ENCODE data around the gene RAPGEF5. TPM values are rescaled to one million over a fixed set of nuclear protein-coding genes. Genes with fewer than 3 reads are reported as not detected.

The RAPGEF5 gene
- polyA plus RNA-seq, 1 of the 3 experiments (the other 2 are of a cell fraction): 1.2 TPM

DNA sequence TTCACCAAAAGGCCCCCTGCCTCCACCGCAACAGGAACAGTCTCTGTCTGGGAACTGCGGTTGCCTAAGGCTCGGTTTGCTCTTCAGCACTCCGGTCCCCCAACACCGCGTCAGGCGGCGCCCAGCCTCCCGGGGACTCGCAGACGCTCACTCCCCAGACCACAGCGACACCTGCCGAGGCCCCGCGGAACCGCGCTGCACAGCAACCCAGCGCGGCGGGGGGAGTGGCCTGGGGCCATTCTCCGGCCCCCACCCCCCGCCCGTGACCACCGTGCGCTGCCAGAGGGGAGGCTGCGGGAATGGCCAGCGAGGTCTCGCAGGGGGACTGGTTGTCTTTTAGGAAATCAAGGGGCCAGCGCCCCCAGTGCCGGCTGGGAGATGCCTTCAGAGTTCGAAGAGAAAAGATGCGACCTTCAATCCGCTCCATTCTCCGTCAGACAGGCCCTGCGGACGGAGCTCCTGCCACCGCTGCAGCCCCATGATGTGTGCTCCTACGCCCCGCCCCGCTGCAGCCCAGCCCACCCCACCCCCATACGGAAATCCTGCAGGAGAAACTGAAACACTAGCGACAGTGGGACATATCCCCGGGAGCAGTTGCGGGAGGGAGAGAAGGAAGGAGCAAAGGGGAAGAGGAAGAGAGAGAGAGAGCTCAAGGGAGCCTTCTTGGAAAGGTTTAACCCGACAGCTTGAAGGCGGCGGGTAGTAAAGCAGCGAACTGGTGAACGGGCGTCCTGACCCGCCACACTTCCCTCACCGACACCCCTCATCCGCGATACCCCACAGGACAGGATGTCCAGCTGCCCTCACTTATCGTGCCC is 273.9 kb downstream of the RAPGEF5 start (continued):
- TF ChIP-seq MXI1 (IDR thresholded peaks at IDR 0.05; ENCODE audit: low read depth, low read length) (peak; percentile 42; the same call in 1 of the 2 replicates), FOSL2 (IDR thresholded peaks at IDR 0.05; ENCODE audit: borderline replicate concordance, low read depth) (no peak), USF2 (IDR thresholded peaks at IDR 0.05; ENCODE audit: borderline replicate concordance, low read depth, low read length) (no peak), TEAD4 (IDR thresholded peaks at IDR 0.05; ENCODE audit: borderline replicate concordance, insufficient read depth) (no peak), NFIC (IDR thresholded peaks at IDR 0.05; ENCODE audit: borderline replicate concordance) (no peak), CHD2 (IDR thresholded peaks at IDR 0.05; ENCODE audit: low read length, partially characterized antibody) (peak; percentile 37), TAF1 (IDR thresholded peaks at IDR 0.05; ENCODE audit: borderline replicate concordance, low read depth, low read length) (peak; percentile 40), RFX5 (IDR thresholded peaks at IDR 0.05; ENCODE audit: low read length) (0 out of 2 replicates have a peak, but pooled peaks have one; percentile 52), FOXJ3 (CRISPR knock-in tag; IDR thresholded peaks at IDR 0.05) (no peak)
- TF ChIP-seq, protein P1, sequence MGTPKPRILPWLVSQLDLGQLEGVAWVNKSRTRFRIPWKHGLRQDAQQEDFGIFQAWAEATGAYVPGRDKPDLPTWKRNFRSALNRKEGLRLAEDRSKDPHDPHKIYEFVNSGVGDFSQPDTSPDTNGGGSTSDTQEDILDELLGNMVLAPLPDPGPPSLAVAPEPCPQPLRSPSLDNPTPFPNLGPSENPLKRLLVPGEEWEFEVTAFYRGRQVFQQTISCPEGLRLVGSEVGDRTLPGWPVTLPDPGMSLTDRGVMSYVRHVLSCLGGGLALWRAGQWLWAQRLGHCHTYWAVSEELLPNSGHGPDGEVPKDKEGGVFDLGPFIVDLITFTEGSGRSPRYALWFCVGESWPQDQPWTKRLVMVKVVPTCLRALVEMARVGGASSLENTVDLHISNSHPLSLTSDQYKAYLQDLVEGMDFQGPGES (IDR thresholded peaks at IDR 0.05; ENCODE audit: low read depth, low read length): no peak

DNA sequence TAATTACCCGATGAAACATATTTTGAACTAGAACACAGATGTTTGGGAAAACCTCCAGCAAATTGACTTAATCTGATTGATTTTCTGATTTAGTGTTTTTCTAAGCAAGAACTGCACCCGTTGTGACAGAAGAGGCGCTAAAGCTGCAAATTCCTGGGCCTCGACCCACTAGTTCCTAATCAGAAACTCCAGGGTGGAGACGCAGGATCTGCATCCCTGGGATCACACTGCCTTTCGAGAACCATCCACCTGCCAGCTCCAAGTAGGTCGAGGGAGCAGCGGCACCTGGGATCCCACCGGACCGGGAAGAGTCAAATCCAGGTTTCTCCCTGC is 274.4 kb downstream of the RAPGEF5 start:
- no peak overlapping the region for H3K9ac ChIP-seq
- no peaks in the 10 kb centered on the region for H3K9me2 ChIP-seq
- no peaks in the 10 kb centered on the region; the same call in 1 of the 2 replicates for H3K9me3 ChIP-seq
- H4K20me1 ChIP-seq (ENCODE audit: insufficient read depth): no peaks in the 10 kb centered on the region
- POLR2A ChIA-PET: interaction anchor here (0.5 to 1.4 kb wide), 2 partner anchors 9 to 12 kb away, joined by 3 read pairs; no protein-coding TSS in a partner anchor
- H3F3A ChIP-seq (replicated peaks; ENCODE audit: insufficient read depth): no peaks in the 10 kb centered on the region
- H3K4me1 ChIP-seq (ENCODE audit: control insufficient read depth in 1 of 2, insufficient read depth in 2 of 2, low read depth in 1 of 2, low read length in 1 of 2): peaks cover 0 to 12% of the 10 kb centered on the region in 2 experiments; a peak in 2 of 4 replicates
- H3K4me2 ChIP-seq: peak overlapping the region; percentile 97
- H3K27ac ChIP-seq (ENCODE audit: low read depth in 2 of 2, low read length in 1 of 2): no peak overlapping the region; a peak in 1 of 4 replicates
- CTCF ChIA-PET: interaction anchor here (0.6 to 4.8 kb wide), 43 partner anchors 10 to 1024 kb away, joined by 3 to 104 read pairs (median 4); no protein-coding TSS in a partner anchor
- DNase-seq: no peak
- no peaks in the 10 kb centered on the region for H3K79me2 ChIP-seq (ENCODE audit: insufficient read depth)
- no peaks in the 10 kb centered on the region for H3K36me3 ChIP-seq (replicated peaks in 1 of 2; ENCODE audit: control insufficient read depth in 1 of 2, insufficient read depth in 2 of 2, low read length in 1 of 2)
- peaks cover 14% of the 10 kb centered on the region; the same call in 1 of the 2 replicates for H3K27me3 ChIP-seq (ENCODE audit: insufficient read depth)
- H2AFZ ChIP-seq (ENCODE audit: low read depth): peak overlapping the region; percentile 98
- under 1% methylated on average over 10 of the region's 10 CpGs for WGBS (ENCODE audit: low lambda C conversion rate)
- H3K4me3 ChIP-seq (ENCODE audit: low read depth in 2 of 2, low read length in 1 of 2): peak overlapping the region; percentile 60 to 78
- TF ChIP-seq TCF12 (IDR thresholded peaks at IDR 0.05) (no peak), FOXJ3 (CRISPR knock-in tag; IDR thresholded peaks at IDR 0.05) (no peak), PBX3 (IDR thresholded peaks at IDR 0.05) (no peak), YY1 (IDR thresholded peaks at IDR 0.05; ENCODE audit: low read depth) (no peak), TEAD4 (IDR thresholded peaks at IDR 0.05; ENCODE audit: borderline replicate concordance, insufficient read depth) (no peak), CHD2 (IDR thresholded peaks at IDR 0.05; ENCODE audit: low read length, partially characterized antibody) (no peak), NFIC (IDR thresholded peaks at IDR 0.05; ENCODE audit: borderline replicate concordance) (no peak), USF2 (IDR thresholded peaks at IDR 0.05; ENCODE audit: borderline replicate concordance, low read depth, low read length) (no peak), RXRA (IDR thresholded peaks at IDR 0.05; ENCODE audit: borderline replicate concordance, low read depth) (no peak), REST (IDR thresholded peaks at IDR 0.05; ENCODE audit: low read depth, low read length) (no peak), SIN3A (IDR thresholded peaks at IDR 0.05; ENCODE audit: borderline replicate concordance, low read depth, low read length) (no peak)
- TF ChIP-seq, protein P1 (IDR thresholded peaks at IDR 0.05; ENCODE audit: low read depth, low read length): no peak
